ENCODE results near the gene TMEM150B. TPM values are rescaled to one million over a fixed set of nuclear protein-coding genes. Genes with fewer than 3 reads are reported as not detected.

Gene TMEM150B
- total and polyA plus RNA-seq, 2 experiments from 2014 or later = 0.29 TPM; not detected in 1

DNA sequence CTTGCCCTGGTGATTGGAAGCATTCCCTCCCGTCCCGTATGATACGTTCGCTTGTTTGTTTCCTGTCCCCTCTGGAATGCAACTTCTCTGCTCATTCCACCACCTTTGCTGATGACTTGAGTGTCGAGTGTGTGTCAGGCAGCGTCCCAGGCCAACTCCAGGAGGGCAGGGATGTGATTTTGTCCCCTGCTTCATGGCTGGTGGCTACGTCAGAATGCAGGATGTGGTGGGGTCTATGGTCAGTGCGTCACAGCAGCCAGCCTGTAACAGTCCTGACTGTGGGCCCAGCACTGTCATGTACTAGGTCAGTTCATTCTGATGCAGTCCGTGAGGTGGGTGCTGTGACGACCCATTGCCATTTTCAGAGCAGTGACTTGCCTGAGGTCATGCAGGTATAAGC is 25.1 kb downstream of the TMEM150B start (continued):
- TF ChIP-seq ZNF114 (CRISPR knock-in tag; IDR thresholded peaks at IDR 0.05) = no peak
- TF ChIP-seq, protein P1, sequence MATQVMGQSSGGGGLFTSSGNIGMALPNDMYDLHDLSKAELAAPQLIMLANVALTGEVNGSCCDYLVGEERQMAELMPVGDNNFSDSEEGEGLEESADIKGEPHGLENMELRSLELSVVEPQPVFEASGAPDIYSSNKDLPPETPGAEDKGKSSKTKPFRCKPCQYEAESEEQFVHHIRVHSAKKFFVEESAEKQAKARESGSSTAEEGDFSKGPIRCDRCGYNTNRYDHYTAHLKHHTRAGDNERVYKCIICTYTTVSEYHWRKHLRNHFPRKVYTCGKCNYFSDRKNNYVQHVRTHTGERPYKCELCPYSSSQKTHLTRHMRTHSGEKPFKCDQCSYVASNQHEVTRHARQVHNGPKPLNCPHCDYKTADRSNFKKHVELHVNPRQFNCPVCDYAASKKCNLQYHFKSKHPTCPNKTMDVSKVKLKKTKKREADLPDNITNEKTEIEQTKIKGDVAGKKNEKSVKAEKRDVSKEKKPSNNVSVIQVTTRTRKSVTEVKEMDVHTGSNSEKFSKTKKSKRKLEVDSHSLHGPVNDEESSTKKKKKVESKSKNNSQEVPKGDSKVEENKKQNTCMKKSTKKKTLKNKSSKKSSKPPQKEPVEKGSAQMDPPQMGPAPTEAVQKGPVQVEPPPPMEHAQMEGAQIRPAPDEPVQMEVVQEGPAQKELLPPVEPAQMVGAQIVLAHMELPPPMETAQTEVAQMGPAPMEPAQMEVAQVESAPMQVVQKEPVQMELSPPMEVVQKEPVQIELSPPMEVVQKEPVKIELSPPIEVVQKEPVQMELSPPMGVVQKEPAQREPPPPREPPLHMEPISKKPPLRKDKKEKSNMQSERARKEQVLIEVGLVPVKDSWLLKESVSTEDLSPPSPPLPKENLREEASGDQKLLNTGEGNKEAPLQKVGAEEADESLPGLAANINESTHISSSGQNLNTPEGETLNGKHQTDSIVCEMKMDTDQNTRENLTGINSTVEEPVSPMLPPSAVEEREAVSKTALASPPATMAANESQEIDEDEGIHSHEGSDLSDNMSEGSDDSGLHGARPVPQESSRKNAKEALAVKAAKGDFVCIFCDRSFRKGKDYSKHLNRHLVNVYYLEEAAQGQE (IDR thresholded peaks at IDR 0.05; ENCODE audit: unreplicated experiment) = no peak
- no peak for TF ChIP-seq CREB1 (CRISPR knock-in tag; IDR thresholded peaks at IDR 0.05; ENCODE audit: low read depth)
- TF ChIP-seq, protein P2, sequence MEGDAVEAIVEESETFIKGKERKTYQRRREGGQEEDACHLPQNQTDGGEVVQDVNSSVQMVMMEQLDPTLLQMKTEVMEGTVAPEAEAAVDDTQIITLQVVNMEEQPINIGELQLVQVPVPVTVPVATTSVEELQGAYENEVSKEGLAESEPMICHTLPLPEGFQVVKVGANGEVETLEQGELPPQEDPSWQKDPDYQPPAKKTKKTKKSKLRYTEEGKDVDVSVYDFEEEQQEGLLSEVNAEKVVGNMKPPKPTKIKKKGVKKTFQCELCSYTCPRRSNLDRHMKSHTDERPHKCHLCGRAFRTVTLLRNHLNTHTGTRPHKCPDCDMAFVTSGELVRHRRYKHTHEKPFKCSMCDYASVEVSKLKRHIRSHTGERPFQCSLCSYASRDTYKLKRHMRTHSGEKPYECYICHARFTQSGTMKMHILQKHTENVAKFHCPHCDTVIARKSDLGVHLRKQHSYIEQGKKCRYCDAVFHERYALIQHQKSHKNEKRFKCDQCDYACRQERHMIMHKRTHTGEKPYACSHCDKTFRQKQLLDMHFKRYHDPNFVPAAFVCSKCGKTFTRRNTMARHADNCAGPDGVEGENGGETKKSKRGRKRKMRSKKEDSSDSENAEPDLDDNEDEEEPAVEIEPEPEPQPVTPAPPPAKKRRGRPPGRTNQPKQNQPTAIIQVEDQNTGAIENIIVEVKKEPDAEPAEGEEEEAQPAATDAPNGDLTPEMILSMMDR (conservative IDR thresholded peaks at IDR 0.05; ENCODE audit: low read depth in 2 of 2) = no peak
- TF ChIP-seq POLR2AphosphoS5 (IDR thresholded peaks at IDR 0.05; ENCODE audit: low read depth) = no peak
- TF ChIP-seq JUNB (IDR thresholded peaks at IDR 0.05; ENCODE audit: unreplicated experiment) = no peak
- TF ChIP-seq, protein P3, sequence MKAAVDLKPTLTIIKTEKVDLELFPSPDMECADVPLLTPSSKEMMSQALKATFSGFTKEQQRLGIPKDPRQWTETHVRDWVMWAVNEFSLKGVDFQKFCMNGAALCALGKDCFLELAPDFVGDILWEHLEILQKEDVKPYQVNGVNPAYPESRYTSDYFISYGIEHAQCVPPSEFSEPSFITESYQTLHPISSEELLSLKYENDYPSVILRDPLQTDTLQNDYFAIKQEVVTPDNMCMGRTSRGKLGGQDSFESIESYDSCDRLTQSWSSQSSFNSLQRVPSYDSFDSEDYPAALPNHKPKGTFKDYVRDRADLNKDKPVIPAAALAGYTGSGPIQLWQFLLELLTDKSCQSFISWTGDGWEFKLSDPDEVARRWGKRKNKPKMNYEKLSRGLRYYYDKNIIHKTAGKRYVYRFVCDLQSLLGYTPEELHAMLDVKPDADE (IDR thresholded peaks at IDR 0.05) = no peak
- TF ChIP-seq EZH2phosphoT487 (IDR thresholded peaks at IDR 0.05; ENCODE audit: unreplicated experiment) = no peak
- TF ChIP-seq STAT1 (IDR thresholded peaks at IDR 0.05; ENCODE audit: unreplicated experiment) = no peak
- no peak for TF ChIP-seq ZNF331 (CRISPR knock-in tag; IDR thresholded peaks at IDR 0.05; ENCODE audit: low read depth)

DNA sequence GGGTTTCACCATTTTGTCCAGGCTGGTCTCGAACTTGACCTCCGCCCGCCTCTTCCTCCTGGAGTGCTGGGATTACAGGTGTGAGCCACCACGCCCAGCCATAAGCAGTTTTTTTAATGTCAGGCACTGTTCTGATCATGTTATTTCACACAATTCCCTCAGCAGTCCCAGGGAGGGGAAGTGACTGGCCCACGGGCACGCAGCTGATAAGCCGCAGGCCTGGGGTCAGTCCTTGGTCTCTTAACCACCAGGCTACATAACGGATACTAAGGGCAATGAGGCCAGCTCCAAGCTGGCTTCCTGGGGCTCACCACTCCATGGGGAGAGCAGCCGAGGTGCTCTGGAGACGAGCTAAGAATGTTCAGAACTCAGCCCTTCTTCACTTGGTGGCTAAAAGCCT is 27.9 kb downstream of the TMEM150B start:
- H3K4me3 ChIP-seq = no peak overlapping the region
- H3K79me2 ChIP-seq (replicated peaks; ENCODE audit: insufficient read depth) = no peaks in the 10 kb centered on the region
- no peaks in the 10 kb centered on the region for H3K27me3 ChIP-seq (ENCODE audit: insufficient read depth)
- H3K9me3 Mint-ChIP-seq = no peaks in the 10 kb centered on the region; the same call in 2 of the 3 replicates
- peaks cover 14% of the 10 kb centered on the region for H3K27me3 Mint-ChIP-seq (ENCODE audit: insufficient read depth, low read depth, poor library complexity)
- DNase-seq (ENCODE audit: low spot score) (no peak), ATAC-seq (no peak)
- H3K27ac ChIP-seq (ENCODE audit: low read depth) = no peak overlapping the region
- H3K9me2 ChIP-seq (ENCODE audit: insufficient read depth) = no peaks in the 10 kb centered on the region
- H3K4me3 Mint-ChIP-seq = no peak overlapping the region
- peaks cover 16% of the 10 kb centered on the region for H3K36me3 ChIP-seq (ENCODE audit: insufficient read depth)
- peaks cover 44% of the 10 kb centered on the region for H3K36me3 Mint-ChIP-seq (ENCODE audit: low read depth)
- no peaks in the 10 kb centered on the region; the same call in 1 of the 2 replicates for H4K20me1 ChIP-seq (replicated peaks; ENCODE audit: insufficient read depth)
- H3K4me1 ChIP-seq (ENCODE audit: insufficient read depth) = peaks cover 5% of the 10 kb centered on the region; the same call in 1 of the 2 replicates
- H3K4me2 ChIP-seq = no peak overlapping the region
- H3K4me1 Mint-ChIP-seq = peaks cover 17% of the 10 kb centered on the region; the same call in 2 of the 3 replicates
- H3K27ac Mint-ChIP-seq = no peak overlapping the region
- H3F3A ChIP-seq (replicated peaks; ENCODE audit: low read depth) = peaks cover 9% of the 10 kb centered on the region; the same call in 1 of the 2 replicates
- H2AFZ ChIP-seq = no peak overlapping the region
- TF ChIP-seq, protein P3 (IDR thresholded peaks at IDR 0.05) = no peak
- TF ChIP-seq, protein P1 (IDR thresholded peaks at IDR 0.05; ENCODE audit: unreplicated experiment) = no peak
- no peak for TF ChIP-seq CREB1 (CRISPR knock-in tag; IDR thresholded peaks at IDR 0.05; ENCODE audit: low read depth)
- TF ChIP-seq, protein P2 (conservative IDR thresholded peaks at IDR 0.05; ENCODE audit: low read depth in 2 of 2) = no peak

All from GM23338 (cell line).